MM.1S (cell line): Measurements from ENCODE around the gene APOBEC3B.
A peak's percentile ranks its signal among the peaks of the same experiment; 100 is the strongest.

ENCODE experiments used
- DNase-seq: peaks from one replicate; pipeline ENCODE4 v3.0.0-alpha.2; 2015
- H2AFZ ChIP-seq: fragments of 300-600 bp; sonication (generic); 2 replicates; pipeline ENCODE4 v1.6.0; 2016; ENCODE audit warnings: antibody characterized with exemption, low read length
- H3F3A ChIP-seq: fragments of 300-600 bp; sonication (generic); 2 replicates; pipeline ENCODE4 v1.6.1; 2016; ENCODE audit warnings: mild to moderate bottlenecking, antibody characterized with exemption, low read length, moderate library complexity, mixed read lengths; ENCODE audit not compliant: insufficient read depth
- H3K27ac ChIP-seq: fragments of 300-600 bp; sonication (generic); 2 replicates; pipeline ENCODE4 v1.5.1; 2016; ENCODE audit warnings: mild to moderate bottlenecking, low read length
- H3K27me3 ChIP-seq: fragments of 300-600 bp; sonication (generic); replicated peaks from 2 replicates; pipeline ENCODE4 v1.6.0; 2016; ENCODE audit warnings: low read length; ENCODE audit not compliant: insufficient read depth
- H3K36me3 ChIP-seq: fragments of 300-600 bp; sonication (generic); replicated peaks from 2 replicates; pipeline ENCODE4 v1.6.1; 2016; ENCODE audit warnings: mild to moderate bottlenecking, low read length, mixed read lengths; ENCODE audit not compliant: insufficient read depth
- H3K4me1 ChIP-seq: fragments of 300-600 bp; sonication (generic); 2 replicates; pipeline ENCODE4 v1.6.1; 2016; ENCODE audit warnings: low read length, mixed read lengths
- H3K4me2 ChIP-seq: fragments of 300-600 bp; sonication (generic); 2 replicates; pipeline ENCODE4 v1.6.0; 2016; ENCODE audit warnings: low read depth, low read length
- H3K4me3 ChIP-seq: fragments of 300-600 bp; sonication (generic); 2 replicates; pipeline ENCODE4 v1.5.1; 2016; ENCODE audit warnings: low read length, mixed read lengths
- H3K79me2 ChIP-seq: fragments of 300-600 bp; sonication (generic); 2 replicates; pipeline ENCODE4 v1.6.1; 2016; ENCODE audit warnings: mixed run types, low read length, mixed read lengths
- H3K9ac ChIP-seq: fragments of 300-600 bp; sonication (generic); 2 replicates; pipeline ENCODE4 v1.6.1; 2016; ENCODE audit warnings: low read length, mixed read lengths
- H3K9me2 ChIP-seq: fragments of 300-600 bp; sonication (generic); replicated peaks from 2 replicates; pipeline ENCODE4 v1.6.1; 2016; ENCODE audit warnings: mild to moderate bottlenecking, low read length, mixed read lengths; ENCODE audit not compliant: insufficient read depth
- H3K9me3 ChIP-seq: fragments of 300-600 bp; sonication (generic); replicated peaks from 2 replicates; pipeline ENCODE4 v1.6.1; 2016; ENCODE audit warnings: mild to moderate bottlenecking, low read length, mixed read lengths; ENCODE audit not compliant: insufficient read depth
- H4K20me1 ChIP-seq: fragments of 300-600 bp; sonication (generic); 2 replicates; pipeline ENCODE4 v1.6.1; 2016; ENCODE audit warnings: mild to moderate bottlenecking, low read length, moderate library complexity, mixed read lengths; ENCODE audit not compliant: insufficient read depth
- CTCF ChIP-seq: fragments of 300-600 bp; sonication (generic); IDR thresholded peaks from 2 replicates; pipeline ENCODE4 v1.5.1; 2016; ENCODE audit warnings: antibody characterized with exemption, low read length, mixed read lengths
- EZH2 ChIP-seq: fragments of 300-600 bp; sonication (generic); optimal IDR thresholded peaks from 2 replicates; pipeline ENCODE3; 2017; ENCODE audit warnings: low read depth, mild to moderate bottlenecking, antibody characterized with exemption, low read length, mixed read lengths
- EZH2phosphoT487 ChIP-seq: fragments of 300-600 bp; sonication (generic); IDR thresholded peaks from 2 replicates; pipeline ENCODE4 v1.6.1; 2018; ENCODE audit warnings: antibody characterized with exemption, low read length

Gene APOBEC3B

GRCh38 chr22:38981992-38982927, at the start of gene APOBEC3B:
TSS of gene APOBEC3B (plus strand) at chr22:38982347. CDS start at chr22:38982454, 107 bp downstream.
- Histone ChIP-seq H3K9me3 (no peaks in the 10 kb centered on the region), H3K9me2 (no peaks in the 10 kb centered on the region), H2AFZ (peak within 1 kb of the TSS; percentile 83), H3K36me3 (no peaks in the 10 kb centered on the region), H3K79me2 (peaks cover 30% of the 10 kb centered on the region), H3K4me3 (peak within 1 kb of the TSS; percentile 94), H4K20me1 (no peaks in the 10 kb centered on the region), H3F3A (peaks cover 25% of the 10 kb centered on the region), H3K27me3 (no peaks in the 10 kb centered on the region), H3K27ac (peak within 1 kb of the TSS; percentile 93), H3K4me2 (peak within 1 kb of the TSS; percentile 99), H3K9ac (peak within 1 kb of the TSS; percentile 95), H3K4me1 (peaks cover 46% of the 10 kb centered on the region)
- peak; percentile 97 for DNase-seq
- TF ChIP-seq EZH2 (no peak), EZH2phosphoT487 (no peak), CTCF (no peak)

- Histone ChIP-seq H3K4me2 (no peak overlapping the region), H3K9ac (no peak overlapping the region), H3K4me3 (no peak overlapping the region), H3K36me3 (no peaks in the 10 kb centered on the region), H3K27me3 (no peaks in the 10 kb centered on the region), H4K20me1 (no peaks in the 10 kb centered on the region), H3F3A (0 out of 2 replicates have a peak, but pooled peaks cover 6% of the 10 kb centered on the region), H3K4me1 (peaks cover 12% of the 10 kb centered on the region), H3K79me2 (no peaks in the 10 kb centered on the region), H3K9me2 (no peaks in the 10 kb centered on the region), H3K27ac (no peak overlapping the region), H3K9me3 (no peaks in the 10 kb centered on the region), H2AFZ (no peak overlapping the region)
- no peak for DNase-seq
- no peak for TF ChIP-seq CTCF
- no peak for TF ChIP-seq EZH2
- no peak for TF ChIP-seq EZH2phosphoT487
These were observed 47.1 kb upstream of the APOBEC3B start for GRCh38 chr22:38935023-38935422.

- Histone ChIP-seq H3K9me2 (no peaks in the 10 kb centered on the region), H2AFZ (no peak overlapping the region), H3K4me3 (no peak overlapping the region), H3F3A (0 out of 2 replicates have a peak, but pooled peaks cover 6% of the 10 kb centered on the region), H3K27me3 (no peaks in the 10 kb centered on the region), H3K36me3 (no peaks in the 10 kb centered on the region), H3K9me3 (no peaks in the 10 kb centered on the region), H3K9ac (no peak overlapping the region; the same call in 1 of the 2 replicates), H3K4me1 (peaks cover 12% of the 10 kb centered on the region), H4K20me1 (no peaks in the 10 kb centered on the region), H3K27ac (peak overlapping the region; percentile 14; the same call in 1 of the 2 replicates), H3K79me2 (no peaks in the 10 kb centered on the region), H3K4me2 (0 out of 2 replicates have a peak overlapping the region, but pooled peaks have one; percentile 42)
- no peak for TF ChIP-seq EZH2
- no peak for TF ChIP-seq CTCF
- TF ChIP-seq EZH2phosphoT487, result no peak
- no peak for DNase-seq
These were observed 46.5 kb upstream of the APOBEC3B start for GRCh38 chr22:38935616-38936015.
